GM12874 (cell line): Measurements from ENCODE around the gene MYH16.

ENCODE experiments used
- CTCF ChIP-seq: IDR thresholded peaks from 2 replicates; pipeline ENCODE4 v1.5.1; 2011; ENCODE audit warnings: low read depth, mild to moderate bottlenecking, control low read depth, low read length, moderate library complexity; ENCODE audit not compliant: insufficient read depth

The MYH16 gene

GRCh38 chr7:99314504-99314903 lies 41.9 kb downstream of the MYH16 start:
- TF ChIP-seq CTCF = no peak

GRCh38 chr7:99320371-99320770 lies 47.7 kb downstream of the MYH16 start:
- TF ChIP-seq CTCF = no peak

- TF ChIP-seq CTCF = no peak
Measured at GRCh38 chr7:99324559-99324958, 51.9 kb downstream of the MYH16 start.

- no peak for TF ChIP-seq CTCF
Measured at GRCh38 chr7:99325001-99325493, 52.4 kb downstream of the MYH16 start.

- no peak for TF ChIP-seq CTCF
Measured at GRCh38 chr7:99325592-99326407, 53.2 kb downstream of the MYH16 start, which contains the start of gene ARPC1A. Gene ARPC1A (plus strand): TSS chr7:99325898. CDS start chr7:99333354, 7,456 bp downstream.

GRCh38 chr7:99326408-99326782 lies 53.8 kb downstream of the MYH16 start:
- TF ChIP-seq CTCF = no peak

- TF ChIP-seq CTCF = no peak
Measured at GRCh38 chr7:99331002-99331401, 58.4 kb downstream of the MYH16 start.
